ENCODE data around the gene MAML2.

MAML2 gene

DNA sequence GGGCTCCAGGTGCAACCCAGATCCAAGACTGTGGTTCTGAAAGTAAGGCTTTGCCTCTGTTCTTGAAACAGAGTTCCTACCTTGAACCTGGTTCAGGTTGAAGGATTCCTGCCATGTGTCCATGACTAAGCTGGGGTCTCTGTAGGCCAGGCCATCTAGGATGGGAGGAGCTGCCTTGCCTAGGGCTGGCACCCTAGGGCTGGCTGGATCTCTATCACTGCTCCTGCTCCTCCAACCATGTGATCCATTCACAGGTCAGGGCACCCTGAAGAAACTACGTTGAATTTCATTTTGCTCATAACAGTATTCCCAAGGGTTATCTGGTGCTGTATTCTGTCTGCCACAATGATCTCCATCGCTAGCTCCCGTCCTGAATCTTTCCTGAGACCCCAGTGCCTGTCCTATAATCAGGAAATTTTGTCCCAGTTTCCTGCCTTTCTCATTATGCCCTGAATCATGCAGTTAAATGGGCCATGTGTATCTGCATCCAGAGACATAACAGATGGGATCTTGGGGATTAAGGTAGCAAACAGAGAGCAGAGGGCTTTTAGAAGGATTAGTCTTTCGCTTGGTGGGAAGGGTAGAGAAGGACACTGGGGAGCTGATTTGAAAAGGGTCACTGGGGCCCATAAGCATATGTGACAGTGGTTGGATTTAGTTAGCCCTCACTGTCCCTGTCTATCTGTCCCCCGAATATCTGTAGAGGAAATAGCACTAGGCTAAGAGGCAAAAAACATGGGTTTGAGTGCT lies 320.9 kb downstream of the MAML2 start:
- no peak for FAIRE-seq

- no peak for FAIRE-seq
Measured at GRCh38 chr11:96019810-96020747, 322.9 kb downstream of the MAML2 start.

GRCh38 chr11:96019281-96019680 lies 323.7 kb downstream of the MAML2 start:
- no peak for FAIRE-seq

- no peak for FAIRE-seq
Measured at GRCh38 chr11:96017856-96018255, 325.1 kb downstream of the MAML2 start.

- no peak for FAIRE-seq
Measured at GRCh38 chr11:96016978-96017502, 326.0 kb downstream of the MAML2 start.

- FAIRE-seq, result no peak
Measured at GRCh38 chr11:96015906-96016565, 327.0 kb downstream of the MAML2 start.

- no peak for FAIRE-seq
Measured at GRCh38 chr11:96014217-96014616, 328.8 kb downstream of the MAML2 start.

DNA sequence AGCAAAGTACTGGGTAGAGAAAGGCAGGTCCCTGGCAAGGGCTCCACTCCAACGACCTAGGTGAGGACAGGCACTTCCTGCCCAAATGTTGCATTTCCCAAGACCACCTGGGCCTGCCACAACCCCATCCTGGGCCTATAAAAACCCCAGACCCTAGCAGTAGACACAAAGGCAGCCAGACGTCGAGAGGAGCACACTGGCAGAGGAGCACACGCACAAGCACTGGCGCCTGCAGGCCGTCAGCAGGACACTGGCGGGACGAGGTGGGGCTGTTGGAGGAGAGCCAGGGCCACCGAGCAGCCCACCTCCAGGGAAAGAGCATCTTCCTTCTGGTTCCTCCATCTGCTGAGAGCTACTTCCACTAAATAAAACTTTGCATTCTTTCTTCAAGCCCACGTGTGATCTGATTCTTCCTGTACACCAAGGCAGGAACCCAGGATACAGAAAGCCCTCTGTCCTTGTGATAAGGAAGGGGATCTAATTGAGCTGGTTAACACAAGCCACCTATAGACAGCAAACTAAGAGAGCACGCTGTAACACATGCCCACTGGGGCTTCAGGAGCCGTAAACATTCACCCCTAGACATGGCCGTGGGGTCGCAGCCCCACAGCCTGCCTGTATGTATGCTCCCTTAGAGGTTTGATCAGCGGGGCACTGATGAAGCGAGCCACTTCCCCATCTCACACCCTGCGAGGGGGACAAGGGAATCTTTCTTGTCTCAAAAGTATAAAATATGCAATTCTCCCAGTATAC lies 329.4 kb downstream of the MAML2 start:
- no peak for FAIRE-seq

GRCh38 chr11:96012086-96012824 lies 330.7 kb downstream of the MAML2 start:
- FAIRE-seq, result no peak

DNA sequence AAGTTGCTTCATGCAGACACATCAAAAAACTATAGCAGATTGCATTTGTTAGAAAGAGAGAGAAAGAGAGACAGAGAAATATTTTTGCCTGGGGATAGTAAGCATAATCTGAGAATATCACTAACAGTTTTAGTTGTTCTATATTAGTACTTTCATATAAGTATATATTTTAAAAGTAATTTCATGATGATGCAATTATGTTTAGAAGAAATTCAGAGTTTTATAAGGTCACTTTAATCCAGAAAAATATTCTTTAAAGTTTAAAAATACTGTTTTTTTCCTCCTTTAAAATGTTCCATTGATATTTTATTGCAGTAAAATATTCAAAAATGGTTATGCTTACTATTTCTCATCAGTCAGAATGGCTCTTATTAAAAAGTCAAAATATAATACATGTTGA lies 332.3 kb downstream of the MAML2 start:
- no peak for FAIRE-seq

- FAIRE-seq, result no peak
Measured at GRCh38 chr11:96008161-96008720, 334.8 kb downstream of the MAML2 start.

- FAIRE-seq, result no peak
Measured at GRCh38 chr11:96006037-96006436, 337.0 kb downstream of the MAML2 start.

GRCh38 chr11:96004862-96005261 lies 338.1 kb downstream of the MAML2 start:
- FAIRE-seq, result no peak

- FAIRE-seq, result no peak
Measured at GRCh38 chr11:96002754-96003290, 340.2 kb downstream of the MAML2 start.

DNA sequence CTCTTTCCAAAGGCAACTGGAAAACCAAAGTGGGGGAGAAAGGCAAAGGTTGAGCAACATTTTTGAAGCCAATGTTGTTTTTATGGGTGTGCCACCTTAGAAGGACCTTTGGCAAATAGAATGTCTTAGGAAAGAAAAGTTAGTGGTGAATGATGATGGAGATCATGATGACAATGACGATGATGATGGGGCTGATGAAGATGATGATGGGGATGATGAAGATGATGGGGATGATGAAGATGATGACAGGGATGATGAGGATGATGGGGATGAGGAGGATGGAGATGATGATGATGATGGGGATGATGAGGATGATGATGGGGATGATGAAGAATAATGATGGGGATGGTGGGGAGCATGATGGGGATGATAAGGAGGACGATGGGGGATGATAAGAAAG lies 340.7 kb downstream of the MAML2 start:
- no peak for FAIRE-seq

- no peak for FAIRE-seq
Measured at GRCh38 chr11:96001037-96001436, 342.0 kb downstream of the MAML2 start.

GRCh38 chr11:95999711-96000406 lies 343.1 kb downstream of the MAML2 start:
- no peak for FAIRE-seq

DNA sequence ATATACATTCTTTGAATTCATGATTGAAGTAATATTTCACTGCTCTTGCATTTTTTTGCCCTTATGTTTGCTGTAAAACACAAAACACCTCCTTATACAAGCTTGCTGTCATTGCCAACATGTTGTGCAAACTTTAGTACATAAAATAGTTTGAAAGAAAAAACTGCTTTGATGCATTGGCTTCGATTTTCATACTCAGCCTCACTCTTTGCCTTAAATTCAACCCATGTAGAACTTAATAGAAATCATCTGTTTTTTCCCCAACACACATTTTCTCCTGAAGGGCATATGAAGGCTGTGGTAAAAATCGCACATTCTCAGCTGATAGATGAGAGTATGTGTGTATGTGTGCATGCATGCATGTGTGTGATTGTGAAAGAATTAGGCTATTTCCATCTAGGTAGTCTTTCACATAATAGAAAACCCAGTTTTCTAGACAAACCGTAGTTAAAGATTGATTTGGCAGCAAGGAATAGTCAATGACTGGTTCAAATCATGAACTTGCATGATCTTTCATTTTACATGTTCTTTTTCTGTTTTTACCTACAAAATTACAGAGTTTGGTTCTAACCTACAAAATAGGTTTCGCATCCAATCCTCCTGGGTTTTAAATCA lies 346.3 kb downstream of the MAML2 start:
- no peak for FAIRE-seq

- no peak for FAIRE-seq
Measured at GRCh38 chr11:95994329-95994728, 348.7 kb downstream of the MAML2 start.
